LNCaP clone FGC (cell line): ENCODE measurements around the gene SLCO2B1.

Source experiments
- DNase-seq: peaks from one replicate; pipeline ENCODE4 v3.0.0-alpha.2; 2011; ENCODE audit warnings: low read depth
- H3K4me3 ChIP-seq: 2 replicates; pipeline ENCODE4 v1.5.1; 2011; ENCODE audit warnings: mild to moderate bottlenecking, low read depth, low read length, control low read depth
- CTCF ChIP-seq: IDR thresholded peaks from 2 replicates; pipeline ENCODE4 v1.5.1; 2012; ENCODE audit warnings: mild to moderate bottlenecking; ENCODE audit not compliant: control insufficient read depth, insufficient read depth; ENCODE audit errors: extremely low read depth

The SLCO2B1 gene

DNA sequence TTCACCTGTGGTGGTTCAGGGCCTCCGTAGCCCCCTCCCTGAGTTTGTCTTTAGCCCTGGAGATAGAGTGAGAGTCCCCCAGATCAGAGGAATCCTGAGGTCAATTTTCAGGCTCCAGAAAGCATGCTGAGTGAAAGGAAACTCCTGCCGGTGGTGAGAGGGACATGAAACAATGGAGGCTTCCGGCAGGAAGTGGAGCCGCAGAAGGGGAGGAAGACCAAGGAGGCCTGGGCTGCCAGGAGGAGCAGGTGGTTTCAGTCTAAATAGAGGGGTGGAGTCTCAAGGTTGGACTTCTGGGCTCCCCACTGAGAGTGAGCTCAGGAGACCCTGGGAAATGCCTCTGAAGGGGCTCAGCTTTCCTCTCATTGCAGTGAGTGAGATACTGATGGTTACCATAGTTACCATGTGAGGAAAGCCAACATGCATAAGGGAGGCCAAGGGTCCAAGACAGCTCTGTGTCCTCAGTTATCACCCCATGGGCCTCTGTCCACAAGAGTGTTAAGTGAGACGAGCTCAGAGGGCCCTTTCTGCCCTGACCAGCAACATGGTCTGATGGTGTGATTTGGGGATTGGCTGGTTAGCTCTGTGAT is 10.7 kb downstream of the SLCO2B1 start:
- no peak for DNase-seq
- TF ChIP-seq CTCF: no peak
- no peak overlapping the region for H3K4me3 ChIP-seq

DNA sequence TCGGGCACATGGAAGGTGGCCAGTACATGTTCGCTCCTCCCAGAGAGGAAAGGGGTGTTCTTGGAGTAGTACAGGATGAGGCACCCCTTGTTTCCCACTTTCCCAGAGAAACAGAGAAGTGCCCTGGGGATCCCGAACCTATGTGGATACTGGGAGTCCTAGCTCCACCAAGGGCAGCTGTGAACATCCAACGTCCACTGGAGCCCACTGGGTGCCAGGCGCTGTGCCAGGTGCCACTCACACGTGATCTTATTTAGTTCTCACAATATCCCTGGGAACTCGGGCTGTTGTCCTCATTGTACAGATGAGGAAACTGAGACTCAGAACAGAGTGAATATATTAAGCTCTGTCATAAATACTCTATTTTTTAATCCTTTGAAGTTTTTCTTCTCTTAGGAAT is 12.0 kb downstream of the SLCO2B1 start:
- TF ChIP-seq CTCF: no peak
- DNase-seq: no peak

GRCh38 chr11:75163921-75164849 is 13.3 kb downstream of the SLCO2B1 start:
- no peak for DNase-seq
- no peak for TF ChIP-seq CTCF
- H3K4me3 ChIP-seq: no peak overlapping the region

More for the DNA sequence above, 12.0 kb downstream of the SLCO2B1 start:
- no peak overlapping the region for H3K4me3 ChIP-seq

- no peak for TF ChIP-seq CTCF
- DNase-seq: no peak
- H3K4me3 ChIP-seq: no peak overlapping the region
Observed at GRCh38 chr11:75165721-75166120, 14.8 kb downstream of the SLCO2B1 start.

DNA sequence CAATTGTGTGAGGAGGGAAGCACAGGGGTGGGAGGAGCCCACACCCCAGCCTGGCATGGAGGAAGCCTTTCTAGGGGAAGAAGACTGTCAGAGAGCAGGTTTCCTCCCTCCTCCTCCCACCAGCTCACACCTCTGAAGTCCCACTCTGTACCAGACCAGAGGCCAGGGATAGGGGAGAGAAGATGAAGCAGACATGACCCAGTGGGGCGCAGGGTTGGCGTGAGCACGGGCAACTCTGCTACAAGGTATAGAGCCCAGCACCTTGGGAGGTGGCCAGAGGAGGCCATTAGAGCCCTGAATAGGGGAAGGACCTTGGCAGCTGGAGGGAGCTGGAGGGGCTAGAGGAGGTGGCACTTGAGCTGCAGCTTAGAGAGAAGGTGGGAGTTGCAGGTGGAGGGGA is 15.9 kb downstream of the SLCO2B1 start:
- TF ChIP-seq CTCF: no peak
- no peak overlapping the region for H3K4me3 ChIP-seq
- no peak for DNase-seq

DNA sequence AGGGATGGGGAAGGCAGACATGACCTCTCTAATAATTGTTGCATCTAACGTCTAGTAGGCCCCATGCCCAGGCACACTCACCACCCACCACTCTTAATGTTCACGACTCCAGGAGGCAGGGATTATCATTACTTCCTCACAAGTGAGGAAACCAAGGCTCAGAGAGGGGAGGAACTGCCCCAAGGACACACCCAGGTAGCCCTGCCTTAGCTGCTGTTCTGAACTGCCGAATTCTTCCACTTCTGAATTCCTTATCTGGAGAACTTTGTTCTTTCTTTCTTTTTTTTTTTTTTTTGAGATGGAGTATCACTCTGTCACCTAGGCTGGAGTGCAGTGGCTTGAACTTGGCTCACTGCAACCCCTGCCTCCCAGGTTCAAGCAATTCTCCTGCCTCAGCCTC is 16.7 kb downstream of the SLCO2B1 start:
- no peak for DNase-seq
- no peak for TF ChIP-seq CTCF
- H3K4me3 ChIP-seq: no peak overlapping the region
